CD4-positive, alpha-beta T cell treated with Interleukin-12 subunit alpha and Interleukin-12 subunit beta, for 1 hour (primary cell): ENCODE data around the gene GSTA1.
"Not testable (repeated sequence)": the region's sequence is repeated elsewhere in the genome, so short reads cannot be mapped to it uniquely, and the experiment has no call there.

Experiments used
- DNase-seq: peaks from one replicate; pipeline ENCODE4 v3.0.0-alpha.2; 2020

Gene GSTA1

DNA sequence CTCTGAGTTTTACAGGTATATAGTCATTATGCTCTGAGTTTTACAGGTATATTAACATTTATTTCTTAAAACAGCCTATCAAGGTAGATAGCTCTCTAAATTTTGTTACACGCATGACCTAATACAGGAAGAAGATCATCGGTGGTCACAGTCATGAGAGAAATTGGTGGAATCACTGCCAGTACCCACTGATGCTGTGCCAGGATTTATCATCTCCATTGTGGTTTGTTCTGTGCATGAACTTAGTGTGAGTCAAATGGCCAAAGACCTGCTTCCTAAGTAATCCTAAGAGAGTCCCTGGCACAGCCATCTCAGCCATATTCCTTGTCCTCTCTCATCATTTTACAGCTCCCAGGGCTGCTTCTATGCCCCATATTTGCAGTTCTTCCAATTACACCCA lies 50.5 kb downstream of the GSTA1 start:
- not testable (repeated sequence) for DNase-seq

DNA sequence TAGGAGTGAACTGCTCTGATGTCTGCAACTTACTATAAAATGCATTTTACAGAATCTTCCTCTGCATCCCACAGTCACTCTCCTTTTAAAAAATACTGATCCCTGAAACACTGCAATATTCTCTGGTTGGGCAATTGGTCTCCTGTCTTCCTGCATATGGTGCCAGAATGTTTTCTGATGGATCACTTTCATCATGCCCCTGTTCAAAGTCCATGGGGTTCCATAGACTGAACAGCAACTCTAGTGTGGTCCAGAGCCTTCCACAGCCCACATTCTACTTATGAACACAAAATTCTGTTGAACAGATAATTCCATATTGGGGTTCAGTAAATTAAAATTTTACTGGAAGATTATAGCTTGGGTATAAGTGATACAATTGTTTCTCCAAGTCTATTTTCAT lies 51.3 kb downstream of the GSTA1 start:
- no peak for DNase-seq

DNA sequence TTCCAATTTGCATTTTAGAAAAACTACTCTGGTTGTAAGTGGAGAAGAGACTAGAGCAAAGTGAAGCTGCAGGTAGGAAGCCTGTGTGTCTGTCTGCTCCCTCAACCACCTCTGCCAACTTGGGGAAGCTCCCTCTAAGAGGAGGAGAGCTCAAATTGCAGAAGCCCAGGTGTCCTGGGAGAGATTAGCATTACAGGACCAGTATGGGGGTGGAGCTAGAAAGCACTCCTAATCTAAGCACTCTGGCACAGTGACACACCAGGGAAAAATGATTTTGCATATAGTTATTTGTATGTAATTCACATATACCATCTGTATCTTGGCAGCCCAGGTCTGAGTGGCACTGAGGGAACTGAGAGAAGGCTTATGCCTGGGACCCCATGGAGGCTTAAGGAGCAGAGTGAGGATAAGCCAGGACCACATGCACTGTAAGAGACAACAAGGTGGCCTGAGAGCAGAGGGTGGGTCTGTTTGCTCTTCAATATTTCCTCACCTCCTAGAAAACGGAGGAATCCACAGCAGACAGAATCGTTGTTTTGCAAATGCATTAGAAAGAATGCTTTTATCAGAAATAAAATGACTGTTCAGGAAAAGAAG lies 54.0 kb downstream of the GSTA1 start:
- DNase-seq: no peak

DNA sequence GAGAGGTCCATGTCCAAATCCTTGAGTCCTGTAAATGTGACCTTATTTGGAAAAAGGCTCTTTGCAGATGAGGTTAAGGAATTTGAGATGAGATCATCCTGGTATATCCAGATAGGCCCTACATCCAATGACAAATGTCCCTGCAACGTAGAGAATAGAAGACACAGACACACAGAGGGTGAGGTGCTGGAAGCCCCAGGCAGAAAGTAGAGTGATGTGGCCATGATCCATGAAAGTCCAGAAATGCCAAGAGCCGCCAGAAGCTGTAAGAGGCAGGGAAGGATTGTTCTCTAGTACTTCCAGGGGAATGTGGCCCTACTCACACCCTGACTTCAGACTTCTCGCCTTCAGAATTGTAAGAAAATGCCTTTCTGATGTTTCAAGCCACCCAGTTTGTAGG lies 56.3 kb downstream of the GSTA1 start:
- DNase-seq: not testable (repeated sequence)

DNA sequence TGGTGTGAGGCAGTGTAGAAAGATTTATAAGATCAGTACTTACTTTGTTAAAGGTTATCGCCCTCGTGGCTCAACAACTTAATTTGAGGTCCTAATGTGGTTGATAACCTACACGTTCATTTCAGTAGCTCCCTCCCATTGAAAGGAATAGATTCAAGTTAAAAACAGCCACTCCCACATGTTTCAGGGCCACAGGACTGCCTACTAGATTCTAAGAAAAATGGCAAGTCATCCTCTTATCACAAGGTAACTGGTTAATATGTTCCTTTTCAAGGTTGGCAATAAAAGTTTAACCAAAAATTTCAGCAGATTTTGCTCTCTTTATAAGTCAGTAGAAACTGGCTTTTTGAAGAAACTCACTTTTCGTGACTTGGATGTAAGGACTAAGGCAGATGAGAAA lies 57.4 kb downstream of the GSTA1 start:
- no peak for DNase-seq

- DNase-seq: no peak
These were observed 57.8 kb downstream of the GSTA1 start for GRCh38 chr6:52745764-52746201.

DNA sequence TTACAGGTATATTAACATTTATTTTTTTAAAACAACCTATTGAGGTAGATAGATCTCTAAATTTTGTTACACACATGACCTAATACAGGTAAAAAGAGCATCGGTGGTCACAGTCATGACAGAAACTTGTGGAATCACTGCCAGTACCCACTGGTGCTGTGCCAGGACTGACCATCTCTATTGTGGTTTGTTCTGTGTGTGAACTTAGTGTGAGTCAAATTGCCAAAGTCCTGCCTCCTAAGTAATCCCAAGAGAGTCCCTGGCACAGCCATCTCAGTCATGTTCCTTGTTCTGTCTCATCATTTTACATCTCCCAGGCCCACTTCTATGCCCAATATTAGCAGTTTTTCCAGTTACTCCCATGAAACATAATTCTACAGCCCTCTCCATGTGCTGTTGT lies 61.7 kb downstream of the GSTA1 start:
- no peak for DNase-seq
